ENCODE data around the gene XYLT1. TPM values are rescaled to one million over a fixed set of nuclear protein-coding genes. Genes with fewer than 3 reads are reported as not detected.

Gene XYLT1
- total and polyA plus RNA-seq, 2 of the 13 experiments (the other 11 are each of a cell fraction or from before 2014, with no cell fraction given) = not detected

- POLR2A ChIA-PET = no interaction called here
- no peaks in the 10 kb centered on the region for H3K79me2 ChIP-seq (ENCODE audit: insufficient read depth, low read length)
- no peak overlapping the region for H3K4me2 ChIP-seq (ENCODE audit: low read depth, low read length)
- no peak for DNase-seq (ENCODE audit: low spot score)
- no peak for FAIRE-seq
- intact Hi-C loops (cut with micrococcal nuclease; ENCODE audit: unreplicated experiment) (no loop called here), in situ Hi-C loops (cut with HindIII; ENCODE audit: extremely low pct_ligation_motif_present, low pct_unique_long_range_greater_than_20kb) (loop anchor here (10.0 kb wide), 1 partner anchor 186 kb away; no protein-coding TSS in a partner anchor)
- no peaks in the 10 kb centered on the region for H3K36me3 ChIP-seq (replicated peaks in 1 of 2; ENCODE audit: control insufficient read depth in 1 of 2, insufficient read depth in 2 of 2, low read length in 2 of 2)
- TF ChIP-seq, protein P1, sequence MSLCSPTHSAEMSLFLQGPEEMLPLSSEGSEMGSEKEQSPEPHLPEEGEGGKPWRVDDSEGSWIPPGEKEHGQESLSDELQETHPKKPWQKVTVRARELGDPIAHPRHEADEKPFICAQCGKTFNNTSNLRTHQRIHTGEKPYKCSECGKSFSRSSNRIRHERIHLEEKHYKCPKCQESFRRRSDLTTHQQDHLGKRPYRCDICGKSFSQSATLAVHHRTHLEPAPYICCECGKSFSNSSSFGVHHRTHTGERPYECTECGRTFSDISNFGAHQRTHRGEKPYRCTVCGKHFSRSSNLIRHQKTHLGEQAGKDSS (CRISPR knock-in tag; IDR thresholded peaks at IDR 0.05; ENCODE audit: borderline replicate concordance, low read depth) = no peak
- TF ChIP-seq MTA1 (CRISPR knock-in tag; IDR thresholded peaks at IDR 0.05; ENCODE audit: borderline replicate concordance) (no peak), SYNCRIP (IDR thresholded peaks at IDR 0.05; ENCODE audit: insufficient read depth, low read depth, low read length) (no peak), ZNF180 (CRISPR knock-in tag; IDR thresholded peaks at IDR 0.05; ENCODE audit: borderline replicate concordance, low read depth) (no peak), NCOA1 (CRISPR knock-in tag; IDR thresholded peaks at IDR 0.05) (no peak)
- TF ChIP-seq, protein P2, sequence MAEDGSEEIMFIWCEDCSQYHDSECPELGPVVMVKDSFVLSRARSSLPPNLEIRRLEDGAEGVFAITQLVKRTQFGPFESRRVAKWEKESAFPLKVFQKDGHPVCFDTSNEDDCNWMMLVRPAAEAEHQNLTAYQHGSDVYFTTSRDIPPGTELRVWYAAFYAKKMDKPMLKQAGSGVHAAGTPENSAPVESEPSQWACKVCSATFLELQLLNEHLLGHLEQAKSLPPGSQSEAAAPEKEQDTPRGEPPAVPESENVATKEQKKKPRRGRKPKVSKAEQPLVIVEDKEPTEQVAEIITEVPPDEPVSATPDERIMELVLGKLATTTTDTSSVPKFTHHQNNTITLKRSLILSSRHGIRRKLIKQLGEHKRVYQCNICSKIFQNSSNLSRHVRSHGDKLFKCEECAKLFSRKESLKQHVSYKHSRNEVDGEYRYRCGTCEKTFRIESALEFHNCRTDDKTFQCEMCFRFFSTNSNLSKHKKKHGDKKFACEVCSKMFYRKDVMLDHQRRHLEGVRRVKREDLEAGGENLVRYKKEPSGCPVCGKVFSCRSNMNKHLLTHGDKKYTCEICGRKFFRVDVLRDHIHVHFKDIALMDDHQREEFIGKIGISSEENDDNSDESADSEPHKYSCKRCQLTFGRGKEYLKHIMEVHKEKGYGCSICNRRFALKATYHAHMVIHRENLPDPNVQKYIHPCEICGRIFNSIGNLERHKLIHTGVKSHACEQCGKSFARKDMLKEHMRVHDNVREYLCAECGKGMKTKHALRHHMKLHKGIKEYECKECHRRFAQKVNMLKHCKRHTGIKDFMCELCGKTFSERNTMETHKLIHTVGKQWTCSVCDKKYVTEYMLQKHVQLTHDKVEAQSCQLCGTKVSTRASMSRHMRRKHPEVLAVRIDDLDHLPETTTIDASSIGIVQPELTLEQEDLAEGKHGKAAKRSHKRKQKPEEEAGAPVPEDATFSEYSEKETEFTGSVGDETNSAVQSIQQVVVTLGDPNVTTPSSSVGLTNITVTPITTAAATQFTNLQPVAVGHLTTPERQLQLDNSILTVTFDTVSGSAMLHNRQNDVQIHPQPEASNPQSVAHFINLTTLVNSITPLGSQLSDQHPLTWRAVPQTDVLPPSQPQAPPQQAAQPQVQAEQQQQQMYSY (CRISPR knock-in tag; IDR thresholded peaks at IDR 0.05) = no peak
- TF ChIP-seq, protein P3, sequence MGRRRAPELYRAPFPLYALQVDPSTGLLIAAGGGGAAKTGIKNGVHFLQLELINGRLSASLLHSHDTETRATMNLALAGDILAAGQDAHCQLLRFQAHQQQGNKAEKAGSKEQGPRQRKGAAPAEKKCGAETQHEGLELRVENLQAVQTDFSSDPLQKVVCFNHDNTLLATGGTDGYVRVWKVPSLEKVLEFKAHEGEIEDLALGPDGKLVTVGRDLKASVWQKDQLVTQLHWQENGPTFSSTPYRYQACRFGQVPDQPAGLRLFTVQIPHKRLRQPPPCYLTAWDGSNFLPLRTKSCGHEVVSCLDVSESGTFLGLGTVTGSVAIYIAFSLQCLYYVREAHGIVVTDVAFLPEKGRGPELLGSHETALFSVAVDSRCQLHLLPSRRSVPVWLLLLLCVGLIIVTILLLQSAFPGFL (CRISPR knock-in tag; IDR thresholded peaks at IDR 0.05) = no peak
- H2AFZ ChIP-seq (ENCODE audit: low read length) = no peak overlapping the region
- H3K27ac ChIP-seq (ENCODE audit: extremely low read length, insufficient read depth, low read length) = no peak overlapping the region
- H3K9ac ChIP-seq (ENCODE audit: insufficient read depth, low read depth, low read length) = no peak overlapping the region
- peaks cover 17% of the 10 kb centered on the region for H3K4me1 ChIP-seq (ENCODE audit: insufficient read depth, low read length)
- ATAC-seq = no peak
- CTCF ChIA-PET (ENCODE audit: low intra/inter-chr PET ratio, low total read pairs) = no interaction called here
- BruUV-seq (replicated peaks) = no TSS peak
- no peaks in the 10 kb centered on the region for H3K9me3 ChIP-seq (ENCODE audit: low read length)
- peaks cover 0 to 7% of the 10 kb centered on the region in 2 experiments; a peak in 2 of 5 replicates for H3K27me3 ChIP-seq (ENCODE audit: control insufficient read depth in 1 of 2, insufficient read depth in 2 of 2, low read length in 2 of 2)
- 42% methylated on average over 5 of the region's 5 CpGs for WGBS (ENCODE audit: low lambda C conversion rate)
- no peaks in the 10 kb centered on the region for H4K20me1 ChIP-seq (ENCODE audit: insufficient read depth, low read length)
- no peak overlapping the region for H3K4me3 ChIP-seq (replicated peaks in 1 of 3; ENCODE audit: insufficient read depth in 1 of 3, low read depth in 2 of 3, low read length in 3 of 3)
Observed at GRCh38 chr16:17278988-17279387, 191.8 kb downstream of the XYLT1 start.

All from HepG2 (cell line).